Endometrium (tissue), 2 donors: Measurements from ENCODE around the gene ASIC3.

Source experiments
- FAIRE-seq: peaks from 2 replicates; lab custom pipeline; 2012; peaks lifted over from hg19 to GRCh38; lab: Jason Lieb, UNC
- donor health status: control.
- donor health status: control.

ASIC3 gene

DNA sequence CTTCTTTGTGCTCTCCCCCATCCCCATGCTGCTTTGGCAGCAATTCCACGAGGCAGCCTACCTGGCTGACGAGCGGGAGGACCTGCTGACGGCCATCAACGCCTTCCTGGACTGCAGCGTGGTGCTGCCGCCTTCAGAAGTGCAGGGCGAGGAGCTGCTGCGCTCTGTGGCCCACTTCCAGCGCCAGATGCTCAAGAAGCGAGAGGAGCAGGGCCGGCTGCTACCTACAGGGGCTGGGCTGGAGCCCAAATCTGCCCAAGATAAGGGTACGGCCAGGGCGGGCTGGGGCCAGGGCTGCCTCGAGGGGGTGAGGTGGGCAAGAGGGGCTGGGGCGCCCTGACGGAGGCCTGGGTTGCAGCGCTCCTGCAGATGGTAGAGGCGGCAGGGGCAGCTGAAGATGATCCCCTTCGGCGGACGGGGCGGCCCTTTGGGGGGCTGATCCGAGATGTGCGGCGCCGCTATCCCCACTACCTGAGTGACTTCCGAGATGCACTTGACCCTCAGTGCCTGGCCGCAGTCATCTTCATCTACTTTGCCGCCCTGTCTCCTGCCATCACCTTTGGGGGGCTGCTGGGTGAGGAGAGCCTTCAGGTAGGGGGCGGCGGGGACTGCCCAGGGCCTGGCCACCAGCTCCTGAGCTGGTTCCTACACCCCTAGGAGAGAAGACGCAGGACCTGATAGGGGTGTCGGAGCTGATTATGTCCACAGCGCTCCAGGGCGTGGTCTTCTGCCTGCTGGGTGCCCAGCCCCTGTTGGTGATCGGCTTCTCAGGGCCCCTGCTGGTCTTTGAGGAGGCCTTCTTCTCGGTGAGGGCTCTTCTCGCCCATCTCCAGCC, 22.9 kb downstream of the ASIC3 start:
- no peak for FAIRE-seq

DNA sequence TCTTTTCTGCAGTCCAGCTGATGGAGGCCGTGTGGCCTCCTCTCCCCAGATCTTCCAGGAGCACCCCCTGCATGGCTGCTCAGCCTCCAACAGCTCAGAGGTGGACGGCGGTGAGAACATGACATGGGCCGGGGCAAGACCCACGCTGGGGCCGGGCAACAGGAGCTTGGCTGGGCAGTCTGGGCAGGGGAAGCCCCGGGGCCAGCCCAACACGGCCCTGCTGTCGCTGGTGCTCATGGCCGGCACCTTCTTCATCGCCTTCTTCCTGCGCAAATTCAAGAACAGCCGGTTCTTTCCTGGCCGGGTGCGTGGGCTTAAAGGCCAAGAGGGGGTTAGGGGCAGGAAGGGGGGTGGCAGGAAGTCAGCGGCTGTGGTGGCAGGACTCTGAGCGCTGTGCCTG, 25.7 kb downstream of the ASIC3 start:
- no peak for FAIRE-seq

DNA sequence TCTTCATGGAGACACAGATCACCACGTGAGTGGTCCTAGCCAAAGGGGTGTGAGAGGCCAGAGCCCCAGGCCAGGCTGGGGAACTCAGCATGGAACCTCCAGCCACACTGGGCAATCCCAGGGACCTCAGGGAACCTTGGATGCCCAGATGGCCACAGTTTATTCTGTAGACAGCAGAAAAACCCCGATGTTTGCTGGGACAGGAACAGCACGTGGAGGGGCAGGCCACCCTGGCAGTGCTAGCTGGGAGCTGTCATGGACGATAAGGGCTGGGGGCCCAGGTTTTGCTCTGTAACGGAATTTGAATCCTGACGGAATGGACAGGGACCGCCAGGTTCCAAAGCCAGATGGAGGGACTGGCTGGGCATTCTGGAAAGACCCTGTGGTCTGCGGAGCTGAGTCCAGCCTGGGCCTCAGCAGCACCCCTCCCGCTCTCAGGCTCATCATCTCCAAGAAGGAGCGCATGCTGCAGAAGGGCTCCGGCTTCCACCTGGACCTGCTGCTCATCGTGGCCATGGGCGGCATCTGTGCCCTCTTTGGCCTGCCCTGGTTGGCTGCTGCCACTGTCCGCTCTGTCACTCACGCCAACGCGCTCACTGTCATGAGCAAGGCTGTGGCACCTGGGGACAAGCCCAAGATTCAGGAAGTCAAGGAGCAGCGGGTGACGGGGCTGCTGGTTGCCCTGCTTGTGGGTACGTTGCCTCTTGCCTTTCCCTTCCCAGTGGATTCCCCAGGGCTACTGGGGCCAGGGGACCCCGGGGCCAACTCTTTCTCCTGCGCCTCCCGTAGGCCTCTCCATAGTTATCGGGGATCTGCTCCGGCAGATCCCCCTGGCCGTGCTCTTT, 26.7 kb downstream of the ASIC3 start:
- FAIRE-seq, result no peak

DNA sequence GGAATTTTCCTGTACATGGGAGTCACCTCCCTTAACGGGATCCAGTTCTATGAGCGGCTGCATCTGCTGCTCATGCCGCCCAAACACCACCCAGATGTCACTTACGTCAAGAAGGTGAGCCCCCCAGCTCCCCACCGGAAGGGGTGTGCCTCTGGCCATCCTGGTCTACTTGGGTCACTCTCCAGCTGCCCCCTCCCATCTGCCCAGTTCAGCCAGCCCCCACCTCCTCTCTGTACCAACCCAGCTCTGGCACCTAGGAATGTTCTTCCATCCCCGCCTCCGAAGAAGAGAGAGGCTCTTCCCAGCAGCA, 27.3 kb downstream of the ASIC3 start:
- FAIRE-seq, result no peak

DNA sequence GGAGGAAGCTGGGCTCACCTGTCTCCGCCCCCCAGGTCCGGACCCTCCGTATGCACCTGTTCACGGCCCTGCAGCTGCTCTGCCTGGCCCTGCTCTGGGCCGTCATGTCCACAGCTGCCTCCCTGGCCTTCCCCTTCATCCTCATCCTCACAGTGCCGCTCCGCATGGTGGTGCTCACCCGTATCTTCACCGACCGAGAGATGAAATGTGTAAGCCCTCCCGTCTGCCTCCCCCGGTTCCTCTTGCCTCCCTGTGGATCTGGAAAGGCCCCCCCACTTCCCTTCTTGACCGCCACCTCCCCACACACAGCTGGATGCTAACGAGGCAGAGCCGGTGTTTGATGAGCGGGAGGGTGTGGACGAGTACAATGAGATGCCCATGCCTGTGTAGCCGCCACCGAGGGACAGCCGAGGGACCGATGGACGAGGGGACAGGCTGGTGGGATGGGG, 27.7 kb downstream of the ASIC3 start:
- FAIRE-seq, result no peak

DNA sequence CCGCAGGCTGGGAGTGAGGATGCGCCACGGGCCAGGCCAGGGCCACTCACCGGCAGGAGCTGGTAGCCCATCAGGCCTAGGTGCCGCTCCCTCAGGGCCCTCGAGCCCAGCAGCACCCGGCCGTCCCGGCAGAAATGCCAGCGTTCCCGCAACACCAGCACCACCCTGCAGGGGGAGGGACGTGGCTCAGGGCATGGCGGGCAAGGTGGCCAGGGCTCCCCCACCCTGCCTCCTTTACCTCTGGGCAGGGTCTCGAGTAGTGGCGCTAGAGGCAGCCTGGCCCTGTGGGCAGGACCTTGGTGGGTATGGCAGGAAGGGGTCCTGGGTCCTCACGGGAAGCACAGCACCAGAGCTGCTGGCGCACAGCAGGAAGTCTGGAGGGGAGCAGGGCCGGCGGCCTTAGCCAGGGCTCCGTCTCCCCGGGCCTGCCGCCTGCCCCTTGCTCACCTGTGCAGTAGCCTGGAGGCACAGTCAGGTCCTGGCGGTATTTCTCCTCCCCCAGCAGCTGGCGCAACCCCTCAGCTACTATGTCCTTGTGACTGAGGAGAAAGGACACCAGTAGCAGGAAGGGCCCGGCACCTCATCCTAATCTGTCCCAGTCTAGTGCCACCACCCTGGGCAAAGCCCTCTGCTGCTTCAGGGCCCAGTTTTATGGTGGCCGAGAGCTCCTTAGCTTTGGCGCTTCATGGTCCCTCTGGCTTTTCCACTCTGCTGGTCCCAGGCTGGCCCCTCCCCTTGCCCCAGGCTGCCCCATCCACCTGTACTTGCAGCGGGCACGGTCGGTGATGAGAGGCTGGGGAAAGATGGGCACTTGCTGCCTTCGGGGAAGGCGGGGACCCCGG, 28.8 kb downstream of the ASIC3 start:
- no peak for FAIRE-seq

DNA sequence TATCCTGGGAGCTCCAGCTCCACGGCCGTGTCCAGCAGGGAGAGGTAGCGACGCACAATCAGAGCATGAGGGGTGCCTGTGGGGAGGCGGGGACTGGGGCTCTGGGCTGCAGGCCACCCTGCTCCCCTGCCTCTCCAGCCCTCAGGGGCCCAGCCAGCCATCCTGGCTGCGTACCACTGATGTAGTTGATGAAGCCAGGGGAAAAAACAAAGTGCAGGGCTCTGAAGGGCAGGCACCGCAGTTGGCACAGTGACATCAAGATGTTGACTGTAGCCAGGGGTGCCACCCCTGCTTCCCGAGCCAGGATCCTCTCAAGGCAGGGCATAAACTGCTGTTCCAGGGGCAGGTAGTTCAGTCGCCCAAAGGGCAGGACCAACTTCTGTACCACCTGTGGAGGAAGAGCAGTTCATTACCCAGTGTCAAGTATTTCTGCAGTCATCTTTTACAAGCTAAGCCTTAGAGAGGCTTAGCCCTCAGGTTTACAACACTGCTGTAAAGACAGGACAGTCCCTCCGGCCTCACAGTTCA, 29.4 kb downstream of the ASIC3 start:
- no peak for FAIRE-seq

DNA sequence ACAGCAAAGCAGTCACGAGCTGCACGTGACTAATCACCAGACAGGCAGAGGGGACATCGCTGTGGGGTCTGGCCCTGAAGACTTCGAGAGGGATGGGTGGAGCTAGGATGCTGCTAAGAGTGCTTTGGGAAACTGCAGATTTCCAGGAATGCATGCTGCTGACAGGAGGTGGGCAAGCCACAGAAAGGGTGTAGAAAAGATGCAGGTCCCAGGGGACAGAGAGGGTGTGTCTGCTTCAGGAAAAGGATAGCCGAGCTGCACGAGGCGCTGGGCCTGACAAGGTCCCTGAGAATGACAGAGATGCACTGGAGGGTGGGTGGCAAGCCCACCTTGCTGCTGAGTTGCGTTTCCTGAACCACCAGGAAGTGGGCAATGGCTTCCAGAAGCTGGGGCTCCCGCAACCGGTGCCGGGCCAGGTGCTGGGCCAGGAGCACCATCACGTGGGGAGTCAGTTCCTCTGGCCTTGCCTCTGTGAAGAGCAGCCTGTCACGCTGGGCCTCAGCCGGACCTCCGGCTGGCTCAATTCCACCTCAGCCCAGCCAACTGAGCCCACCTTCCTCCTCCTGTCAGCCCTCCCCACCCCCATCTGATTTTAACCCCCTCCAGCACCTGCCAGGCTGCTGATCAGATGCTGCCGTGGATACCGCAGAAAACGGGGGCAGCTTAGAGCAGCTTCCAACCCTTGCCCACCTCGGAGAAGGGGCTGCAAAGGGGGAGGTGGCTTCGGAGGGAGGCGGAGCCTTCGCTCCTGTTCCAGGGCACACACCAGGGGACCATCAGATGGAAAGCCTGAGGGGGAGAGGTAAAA, 30.1 kb downstream of the ASIC3 start:
- no peak for FAIRE-seq

DNA sequence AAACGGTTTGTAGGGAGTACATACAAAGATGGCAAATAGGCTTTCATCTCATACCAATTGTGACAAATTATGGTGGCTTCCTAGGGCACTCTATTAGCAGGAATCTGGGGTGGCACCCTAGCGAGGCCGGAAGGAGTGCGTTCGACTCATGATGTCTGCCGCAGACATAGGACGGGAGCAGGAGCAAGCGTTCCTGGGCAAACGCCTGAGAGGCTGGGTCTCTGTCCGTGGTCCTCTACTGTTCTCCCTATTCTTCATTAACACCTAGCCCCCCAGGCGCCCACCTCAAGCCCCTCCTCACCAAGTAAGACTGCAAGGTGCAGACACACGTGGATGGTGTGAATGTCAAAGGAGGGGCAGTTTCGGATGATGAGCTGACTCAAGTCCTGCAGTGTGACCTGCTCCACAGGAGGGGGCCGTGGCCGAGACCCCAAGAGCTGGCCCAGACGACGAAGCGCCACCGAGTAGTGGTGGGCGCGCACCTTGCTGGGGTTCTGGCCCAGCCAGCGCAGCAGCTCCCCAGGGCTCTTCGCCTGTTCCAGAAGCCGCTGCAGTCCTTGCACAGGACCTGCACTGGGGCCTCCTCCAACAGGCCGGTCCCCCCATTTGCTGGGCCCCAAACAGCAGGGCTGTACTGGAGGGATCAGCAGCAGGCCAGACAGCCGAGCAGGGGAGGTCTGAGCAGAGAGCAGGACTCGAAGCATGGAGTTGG, 31.0 kb downstream of the ASIC3 start:
- FAIRE-seq, result no peak

DNA sequence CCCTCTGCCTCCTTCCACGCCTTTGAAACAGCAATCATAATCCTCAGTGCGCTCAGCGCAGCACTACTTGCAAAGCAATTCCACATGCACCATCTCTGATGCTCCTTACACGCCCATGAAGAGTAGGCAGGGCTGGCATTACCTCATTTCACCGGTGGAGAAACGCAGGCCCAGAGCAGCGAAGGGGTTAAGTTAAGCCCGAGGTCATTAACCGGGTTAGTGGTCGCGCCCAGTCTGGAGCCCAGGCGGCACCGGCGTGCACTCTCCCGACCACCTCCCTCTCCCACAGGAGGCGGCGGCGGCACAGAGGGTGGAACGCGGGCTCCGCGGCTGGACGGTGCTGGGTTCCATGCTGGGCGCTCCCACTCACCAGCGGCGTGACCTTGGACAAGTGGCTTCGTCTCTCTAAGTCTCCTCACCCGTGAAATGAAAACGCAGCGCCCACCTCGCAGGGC, 31.8 kb downstream of the ASIC3 start:
- no peak for FAIRE-seq

DNA sequence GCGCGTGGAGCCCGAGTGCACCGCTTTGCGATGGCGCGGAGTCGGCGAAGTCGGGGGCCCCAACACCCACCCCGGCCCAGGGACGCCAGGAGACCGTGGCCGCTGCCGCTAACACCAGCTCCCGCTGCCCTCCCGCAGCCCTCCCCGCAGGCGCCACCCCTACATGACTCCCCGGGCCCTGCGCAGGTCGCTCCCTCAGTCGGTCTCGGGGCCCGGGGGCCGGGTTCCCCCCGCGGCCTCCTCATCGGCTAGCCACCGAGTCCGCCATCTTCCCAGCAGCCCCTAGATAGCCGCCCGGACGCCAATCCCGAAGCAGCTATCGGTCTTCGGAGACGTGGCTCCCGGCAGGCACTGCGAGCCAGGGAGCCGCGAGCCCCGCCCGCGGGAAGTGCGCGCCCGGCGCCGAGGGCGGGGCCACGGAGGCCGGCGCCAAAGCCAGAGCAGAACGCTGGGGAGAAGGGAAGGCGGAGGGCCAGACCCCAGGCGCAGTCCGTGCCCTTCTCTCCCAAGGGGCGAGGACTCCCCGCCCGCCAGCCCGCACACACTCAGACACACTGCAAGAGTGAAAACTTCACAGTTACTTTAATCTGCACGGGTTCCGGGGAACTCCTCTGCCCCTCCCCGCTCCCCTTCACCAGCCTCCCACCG, 32.3 kb downstream of the ASIC3 start, which contains the start of gene FASTK:
FASTK (minus strand) TSS at position 288 of the 648 bp plus-strand sequence; CDS start at position 245, 43 bp downstream.
- FAIRE-seq, result no peak

DNA sequence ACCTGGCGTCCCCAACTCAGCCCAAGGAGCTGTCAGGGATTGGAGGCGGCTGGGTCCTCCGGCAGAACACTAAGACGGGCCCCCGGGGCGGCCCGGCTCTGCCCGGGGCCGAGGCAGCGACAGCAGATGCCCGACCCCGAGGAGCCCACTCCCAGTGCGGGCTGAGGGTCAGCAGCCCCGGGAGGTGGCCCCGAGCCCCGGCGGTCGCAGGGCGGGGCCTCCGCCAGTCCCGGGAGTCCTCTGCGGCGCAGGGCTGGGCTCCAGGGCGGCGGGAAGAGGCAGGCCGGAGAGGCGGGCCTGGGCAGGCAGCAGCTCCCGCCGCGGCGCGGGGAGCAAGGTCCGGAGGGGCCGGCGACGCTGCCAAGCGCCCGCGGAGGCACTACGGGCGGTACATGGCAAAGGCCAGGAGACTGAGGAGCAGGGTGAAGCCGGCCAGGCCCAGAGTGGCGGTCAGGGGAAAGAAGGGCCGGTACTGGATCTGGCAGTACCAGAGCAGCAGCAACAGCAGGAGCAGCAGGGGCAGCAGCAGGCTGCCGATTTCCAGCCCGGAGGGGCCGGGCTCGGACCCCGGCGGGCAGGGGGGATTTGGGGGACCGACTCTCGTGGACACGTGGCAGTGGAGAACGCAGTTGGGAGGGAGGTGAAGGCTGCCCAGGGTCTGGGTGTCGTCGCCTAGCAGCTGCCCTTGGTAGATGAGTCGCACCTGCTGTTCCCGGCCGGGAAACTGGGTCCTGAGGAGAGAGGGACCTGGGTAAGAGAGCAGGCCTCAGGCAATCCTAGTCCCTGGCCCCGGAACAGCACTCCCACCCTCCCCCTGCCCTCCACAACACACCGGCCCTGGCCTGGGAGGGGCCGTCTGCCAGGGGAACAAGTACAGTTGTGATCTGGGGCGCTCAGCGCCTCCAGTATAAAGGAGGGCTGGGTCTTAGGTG, 33.1 kb downstream of the ASIC3 start:
- no peak for FAIRE-seq

DNA sequence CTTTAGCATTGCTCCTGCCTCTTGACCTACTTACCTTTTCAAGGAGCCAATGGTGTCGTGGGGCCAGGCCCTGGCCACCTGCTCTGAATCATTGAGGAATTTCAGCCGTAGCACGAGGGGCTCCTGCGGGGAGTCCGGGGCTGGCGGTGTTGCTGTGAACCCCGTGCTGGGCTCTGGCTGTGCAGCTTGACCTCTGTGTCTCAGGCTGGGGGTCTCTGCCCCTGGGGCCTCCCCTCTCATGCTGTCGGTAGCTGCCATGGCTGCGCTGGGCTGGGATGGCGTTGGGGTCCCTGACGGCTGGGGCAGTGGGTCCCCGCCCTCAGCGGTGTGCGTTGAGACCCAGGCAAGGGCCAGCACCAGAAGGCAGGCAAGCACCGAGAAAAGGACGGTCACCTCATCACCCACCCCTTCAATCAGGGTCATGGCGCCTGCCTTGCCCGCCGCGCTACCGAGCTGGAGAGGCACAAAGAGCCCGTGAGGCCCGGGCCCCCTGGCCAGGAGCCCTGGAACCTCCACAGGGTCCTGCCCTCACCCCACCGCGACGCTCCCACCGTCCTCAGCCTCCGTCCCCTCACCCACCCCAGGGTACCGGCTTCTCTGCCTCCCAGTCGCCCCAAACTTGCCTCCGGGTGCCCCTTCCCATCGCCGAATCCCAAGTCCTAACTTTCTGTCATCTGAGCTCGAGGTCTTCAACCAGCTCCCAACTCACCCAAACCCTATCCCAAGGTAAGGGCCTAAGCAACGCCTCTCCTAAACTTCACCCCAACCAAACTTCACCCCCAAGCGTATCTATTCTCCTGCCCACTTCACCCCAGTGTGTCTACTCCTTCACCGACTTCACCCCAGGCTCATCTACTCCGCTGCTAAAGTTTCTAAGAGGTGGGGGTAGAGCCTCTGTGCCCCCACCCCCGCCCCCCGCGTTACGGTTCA, 34.1 kb downstream of the ASIC3 start:
- FAIRE-seq, result no peak

DNA sequence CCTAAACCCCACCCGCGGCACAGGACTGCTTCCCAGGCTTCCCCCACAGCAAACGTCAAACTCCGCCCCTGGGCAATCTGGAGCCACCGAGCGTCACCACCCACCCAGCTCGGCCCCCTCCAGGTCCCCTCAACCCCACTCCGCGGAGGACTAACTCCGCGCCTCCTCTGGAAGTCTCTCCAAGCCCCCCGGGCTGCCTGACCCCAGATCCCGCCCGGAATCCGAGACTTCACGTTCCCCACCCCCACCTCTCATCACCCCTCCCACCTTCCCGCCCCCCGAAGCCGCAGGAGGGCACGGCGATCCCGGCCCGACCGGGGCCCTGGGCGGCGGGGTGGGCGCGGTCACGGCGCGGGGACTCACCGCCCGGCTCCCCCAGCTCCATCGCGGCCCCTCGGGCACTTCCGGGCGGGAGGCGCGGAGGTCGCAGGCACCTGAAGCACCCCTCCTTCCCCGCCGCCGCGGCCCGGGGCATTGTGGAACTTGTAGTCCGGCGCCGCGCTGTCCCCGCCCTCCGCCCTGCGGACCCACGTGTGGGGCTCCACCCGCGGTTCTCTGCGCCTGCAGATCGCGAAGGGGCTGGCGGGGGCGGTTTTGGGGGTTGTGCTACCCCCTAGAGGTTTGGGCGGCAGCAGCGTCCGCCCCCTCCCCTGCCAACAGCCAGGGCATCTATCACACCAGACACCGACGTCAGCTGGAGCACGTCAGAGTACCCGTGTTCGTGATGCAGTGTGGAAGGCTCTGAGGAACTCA, 34.9 kb downstream of the ASIC3 start, which contains the start of gene TMUB1:
TMUB1 (minus strand) TSS at position 423 of the 753 bp plus-strand sequence. CDS start 930 bp downstream, outside the sequence.
- no peak for FAIRE-seq

DNA sequence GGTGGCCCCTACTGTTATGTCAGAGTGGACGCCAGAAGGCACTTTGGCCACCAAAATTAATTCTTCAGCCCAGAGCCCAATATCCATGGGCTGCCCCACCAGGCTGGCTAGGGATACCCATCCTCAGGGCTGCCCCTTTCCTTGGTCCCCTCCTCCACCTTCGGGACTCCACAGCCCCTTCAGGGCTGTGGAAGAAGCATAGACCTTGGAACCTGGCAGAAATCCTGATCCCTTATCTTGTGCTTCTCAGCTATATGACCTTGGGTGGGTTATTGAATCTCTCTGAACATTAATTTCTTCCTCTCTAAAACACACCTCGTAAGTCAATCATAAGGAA, 35.5 kb downstream of the ASIC3 start:
- FAIRE-seq, result no peak

DNA sequence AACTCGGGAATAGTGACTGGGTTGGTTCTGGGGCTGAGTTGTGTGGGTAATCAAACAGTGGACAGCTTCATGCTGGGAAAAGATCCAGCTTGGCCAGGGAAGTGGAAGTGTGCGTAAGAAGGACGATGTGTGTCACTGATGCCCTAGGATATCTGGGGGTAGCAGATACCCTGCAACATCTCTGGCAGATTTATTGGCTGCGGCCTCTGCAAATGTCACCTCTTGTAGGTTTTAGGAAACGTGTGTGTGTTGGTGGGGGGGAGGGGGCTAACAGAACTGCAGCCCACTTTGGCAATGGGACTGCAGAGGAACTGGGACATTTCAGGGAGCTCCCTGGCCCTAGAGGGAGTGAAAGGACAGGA, 37.0 kb downstream of the ASIC3 start:
- no peak for FAIRE-seq
